Activated T-cell treated with anti-CD3 and anti-CD28 coated beads for 4 hours (primary cell): ENCODE data around the gene HEMGN.
"Not testable (repeated sequence)": the region's sequence is repeated elsewhere in the genome, so short reads cannot be mapped to it uniquely, and the experiment has no call there.

Experiments
- DNase-seq: peaks from one replicate; pipeline ENCODE4 v3.0.0-alpha.2; 2020

The HEMGN gene

DNA sequence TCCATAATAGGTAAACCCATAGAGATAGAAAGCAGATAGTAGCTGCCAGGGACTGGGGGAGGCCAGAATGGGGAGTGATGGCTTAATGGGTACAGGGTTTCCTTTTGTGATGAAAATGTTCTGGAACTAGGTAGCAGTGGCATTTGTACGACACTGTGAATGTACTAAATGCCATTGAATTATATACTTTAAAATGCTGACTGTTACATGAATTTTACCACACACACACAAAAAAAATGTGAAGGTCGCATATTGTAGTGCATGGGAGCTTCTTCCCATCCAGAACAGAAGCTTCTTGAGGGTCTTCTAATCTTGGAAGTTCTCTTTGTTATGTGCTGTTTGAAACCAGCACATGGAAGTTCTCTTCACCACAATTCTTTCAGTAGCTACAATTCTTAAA is 25.3 kb upstream of the HEMGN start:
- no peak for DNase-seq

DNA sequence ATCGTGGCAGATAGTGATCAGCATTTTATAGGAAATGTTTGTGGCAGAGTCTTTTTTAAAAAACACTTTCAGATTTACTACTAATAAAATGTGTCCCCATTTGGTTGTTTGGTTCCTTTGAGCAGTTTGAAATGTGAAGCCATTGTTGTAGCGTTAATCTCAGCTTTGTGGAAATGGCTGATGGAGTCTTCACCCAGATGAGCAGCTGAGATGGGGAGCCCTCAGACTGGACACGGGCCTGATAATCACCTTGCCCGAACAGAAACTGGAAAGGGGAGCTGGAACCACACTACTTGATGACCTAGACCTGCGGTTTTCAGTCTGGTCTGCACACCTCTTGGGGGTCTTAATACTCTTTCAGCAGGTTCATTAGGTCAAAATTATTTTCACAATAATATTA is 24.6 kb upstream of the HEMGN start:
- no peak for DNase-seq

DNA sequence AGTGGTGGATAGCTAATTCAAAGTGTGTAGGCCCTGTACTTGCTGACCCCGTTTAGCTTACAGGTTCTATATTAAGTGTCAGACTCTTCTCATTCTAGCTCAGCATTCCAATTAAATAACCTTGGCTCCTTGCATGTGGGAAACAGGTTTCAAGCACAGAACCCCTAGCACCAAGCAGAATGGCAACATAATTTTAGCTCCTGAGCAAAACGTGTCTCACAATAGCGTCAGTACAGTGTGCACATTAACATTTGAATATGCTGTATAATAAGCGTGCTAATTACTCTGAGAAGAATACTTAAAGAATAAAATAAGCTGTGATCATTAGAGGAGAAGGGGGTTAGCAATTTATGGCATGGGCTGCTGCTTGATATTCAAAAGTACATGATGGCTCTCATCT is 24.2 kb upstream of the HEMGN start:
- no peak for DNase-seq

DNA sequence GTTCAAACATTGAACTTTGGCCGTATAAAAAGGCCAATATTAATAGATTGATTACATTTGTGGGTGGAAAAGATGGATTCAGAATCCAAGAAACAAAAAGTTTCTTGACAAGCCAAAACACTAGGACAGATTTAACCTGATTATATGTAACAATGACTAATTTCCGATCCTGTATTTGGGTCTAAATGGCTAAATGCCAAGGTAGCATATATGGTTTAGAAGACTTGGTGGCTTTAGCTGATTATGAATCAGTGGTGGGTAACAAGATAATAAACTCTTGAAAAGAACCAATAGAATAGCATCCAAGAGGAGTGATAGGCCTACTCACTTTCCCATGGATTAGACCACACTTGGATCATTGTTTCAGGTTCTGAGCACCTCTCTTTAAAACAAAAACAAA is 23.4 kb upstream of the HEMGN start:
- no peak for DNase-seq

DNA sequence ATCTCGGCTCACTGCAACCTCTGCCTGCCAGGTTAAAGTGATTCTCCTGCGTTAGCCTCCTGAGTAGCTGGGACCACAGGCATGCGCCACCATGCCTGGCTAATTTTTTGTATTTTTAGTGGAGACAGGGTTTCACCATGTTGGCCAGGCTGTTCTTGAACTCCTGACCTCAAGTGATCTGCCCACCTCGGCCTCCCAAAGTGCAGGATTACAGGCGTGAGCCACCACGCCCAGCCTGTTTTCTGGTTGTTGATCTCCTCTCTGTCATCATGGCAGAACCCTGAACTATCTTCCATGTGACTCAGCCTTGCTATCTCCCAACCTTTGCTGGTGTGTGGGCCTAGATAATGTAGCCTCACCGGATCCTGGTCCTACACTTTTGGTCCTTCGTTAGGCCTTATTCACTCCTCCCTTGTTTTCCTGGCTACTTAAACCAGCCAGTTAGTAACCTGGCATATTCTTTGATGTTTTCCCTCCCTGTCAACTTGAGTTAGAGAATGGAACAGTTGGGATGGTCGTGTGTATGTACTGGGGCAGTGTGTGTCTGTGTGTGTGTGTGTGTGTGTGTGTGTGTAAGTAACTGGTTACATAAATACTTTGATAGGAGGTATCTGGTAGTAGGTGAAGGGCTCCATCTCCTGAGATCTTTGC is 22.8 kb upstream of the HEMGN start:
- not testable (repeated sequence) for DNase-seq

DNA sequence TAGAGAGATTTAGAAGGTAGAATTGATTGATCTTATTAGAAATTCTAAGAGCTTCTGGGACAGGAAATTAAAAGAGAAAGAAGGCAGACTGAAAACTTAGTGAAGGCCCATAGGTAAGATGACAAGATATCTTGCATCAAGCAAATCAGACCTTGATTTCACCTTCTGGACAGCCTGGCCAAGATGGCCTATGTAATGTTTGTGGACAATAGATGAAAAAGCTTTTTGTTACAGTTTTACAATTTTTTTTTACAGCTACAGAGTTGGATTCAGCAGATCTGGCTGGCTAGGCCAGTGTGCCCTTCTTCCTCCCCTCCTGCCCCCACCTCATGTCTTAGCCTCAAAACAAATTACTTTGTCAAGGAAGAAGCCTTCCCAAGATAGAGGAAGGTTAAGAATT is 21.6 kb upstream of the HEMGN start:
- DNase-seq, result no peak

DNA sequence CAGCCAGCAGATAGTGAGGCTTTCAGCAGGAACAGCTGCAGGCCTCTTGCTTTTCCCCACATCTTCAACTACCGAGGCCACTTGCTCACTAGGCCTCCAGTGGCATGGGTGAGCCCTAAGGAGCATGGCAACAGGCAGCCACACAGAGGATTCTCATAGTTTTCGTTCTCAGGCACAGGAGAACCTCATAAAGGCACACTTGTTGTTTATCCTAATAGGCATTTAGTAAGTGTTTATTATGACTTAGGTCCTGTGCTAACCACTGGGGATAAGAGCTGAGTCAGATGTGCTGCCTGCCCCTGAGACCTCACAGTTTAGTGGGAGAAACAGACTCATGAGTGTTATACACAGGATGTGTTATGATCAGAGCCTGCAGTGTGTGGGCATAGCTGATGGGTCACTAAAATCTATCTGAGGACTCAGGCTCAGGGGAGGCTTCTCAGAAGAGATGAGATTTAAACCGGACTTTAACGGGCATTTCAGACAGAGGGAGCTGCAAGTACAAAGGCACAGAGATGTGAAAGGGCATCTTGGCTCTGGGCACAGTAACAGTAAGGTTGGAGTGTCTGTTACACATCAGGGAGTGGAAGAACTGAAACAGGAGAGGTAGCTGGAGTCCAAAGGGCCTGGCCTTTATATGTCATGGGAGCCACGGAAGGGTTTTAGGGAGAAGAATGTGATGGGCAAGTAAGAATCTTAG is 21.0 kb upstream of the HEMGN start:
- DNase-seq, result no peak

DNA sequence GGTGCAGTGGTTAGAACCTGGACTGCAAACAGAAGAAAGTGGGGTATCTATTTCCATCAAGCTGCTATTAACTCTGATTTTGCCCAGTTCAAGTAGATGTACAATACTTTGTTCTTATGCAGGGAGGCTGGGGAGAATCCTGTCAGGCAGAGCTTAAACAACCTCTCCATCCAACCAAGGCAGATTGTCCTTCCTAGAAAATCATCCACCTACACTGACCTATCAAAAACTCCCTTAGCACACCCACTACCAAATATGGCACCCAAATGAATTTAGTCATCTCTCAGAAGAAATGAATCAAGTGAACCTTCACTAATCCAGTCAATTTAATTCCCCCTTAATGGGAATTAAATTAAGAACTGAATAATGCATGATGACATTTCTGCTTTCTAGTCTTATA is 18.4 kb upstream of the HEMGN start:
- no peak for DNase-seq

DNA sequence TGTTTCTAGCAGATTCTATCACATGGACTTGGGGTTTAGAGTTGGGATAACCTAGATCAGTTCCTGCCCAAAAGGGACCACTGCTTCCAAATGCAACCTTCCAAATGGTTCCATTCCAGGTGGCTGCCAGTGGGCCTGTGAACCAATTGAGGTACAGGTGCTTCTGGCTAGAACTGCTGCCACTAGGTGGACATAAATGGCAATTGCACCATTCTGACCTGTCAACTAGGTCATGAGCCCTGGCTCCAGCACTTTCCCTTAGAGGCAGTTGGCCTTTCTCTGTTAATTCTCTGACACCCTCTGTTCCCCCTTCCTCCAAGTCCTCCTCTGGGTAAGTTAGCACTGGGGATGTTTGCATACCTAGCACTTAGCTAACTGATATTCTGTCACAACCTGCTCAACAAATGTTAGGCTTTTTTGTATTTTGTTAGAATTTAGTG is 16.6 kb upstream of the HEMGN start:
- DNase-seq, result peak; percentile 27

DNA sequence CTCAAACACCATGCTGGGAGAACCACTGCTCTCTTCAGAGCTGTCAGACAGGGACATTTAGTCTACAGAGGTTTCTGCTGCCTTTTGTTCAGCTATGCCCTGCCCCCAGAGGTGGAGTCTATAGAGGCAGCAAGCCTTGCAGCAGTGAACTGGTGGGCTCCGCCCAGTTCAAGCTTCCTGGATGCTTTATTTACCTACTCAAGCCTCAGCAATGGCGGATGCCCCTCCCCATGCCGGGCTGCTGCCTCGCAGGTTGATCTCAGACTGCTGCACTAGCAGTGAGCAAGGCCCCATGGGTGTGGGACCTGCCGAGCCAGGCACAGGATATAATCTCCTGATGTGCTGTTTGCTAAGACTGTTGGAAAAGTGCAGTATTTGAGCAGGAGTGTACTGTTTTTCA is 12.9 kb upstream of the HEMGN start:
- not testable (repeated sequence) for DNase-seq

DNA sequence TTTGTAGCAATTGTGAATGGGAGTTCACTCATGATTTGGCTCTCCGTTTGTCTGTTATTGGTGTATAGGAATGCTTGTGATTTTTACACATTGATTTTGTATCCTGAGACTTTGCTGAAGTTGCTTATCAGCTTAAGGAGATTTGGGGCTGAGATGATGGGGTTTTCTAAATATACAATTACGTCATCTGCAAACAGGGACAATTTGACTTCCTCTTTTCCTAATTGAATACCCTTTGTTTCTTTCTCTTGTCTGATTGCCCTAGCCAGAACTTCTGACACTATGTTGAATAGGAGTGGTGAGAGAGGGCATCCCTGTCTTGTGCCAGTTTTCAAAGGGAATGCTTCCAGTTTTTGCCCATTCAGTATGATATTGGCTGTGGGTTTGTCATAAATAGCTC is 9.1 kb upstream of the HEMGN start:
- not testable (repeated sequence) for DNase-seq

DNA sequence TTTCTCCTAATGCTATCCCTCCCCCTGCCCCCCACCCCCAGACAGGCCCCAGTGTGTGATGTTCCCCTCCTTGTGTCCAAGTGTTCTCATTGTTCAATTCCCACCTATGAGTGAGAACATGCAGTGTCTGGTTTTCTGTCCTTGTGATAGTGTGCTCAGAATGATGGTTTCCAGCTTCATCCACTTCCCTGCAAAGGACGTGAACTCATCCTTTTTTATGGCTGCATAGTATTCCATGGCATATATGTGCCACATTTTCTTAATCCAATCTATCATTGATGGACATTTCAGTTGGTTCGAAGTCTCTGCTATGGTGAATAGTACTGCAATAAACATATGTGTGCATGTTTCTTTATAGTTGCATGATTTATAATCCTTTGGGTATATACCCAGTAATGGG is 7.5 kb upstream of the HEMGN start:
- DNase-seq, result not testable (repeated sequence)

DNA sequence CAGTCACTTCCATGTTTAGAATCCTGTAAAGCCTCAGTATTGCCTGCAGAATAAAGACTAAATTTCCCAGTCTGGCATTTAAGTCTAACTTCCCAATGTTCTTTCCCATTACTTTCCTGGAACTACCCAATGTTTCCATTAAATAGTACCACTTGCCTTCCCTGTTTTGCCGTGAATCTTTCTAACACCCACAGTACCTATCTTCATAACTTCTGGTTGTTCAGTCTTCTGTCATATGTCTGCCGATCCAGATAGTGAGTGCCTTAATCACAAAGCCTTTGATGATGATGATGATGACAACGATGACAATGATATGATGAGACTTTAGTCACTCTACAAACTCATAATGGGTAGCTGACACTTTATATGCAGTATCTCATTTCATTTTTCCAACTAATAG is 6.6 kb upstream of the HEMGN start:
- DNase-seq, result no peak

DNA sequence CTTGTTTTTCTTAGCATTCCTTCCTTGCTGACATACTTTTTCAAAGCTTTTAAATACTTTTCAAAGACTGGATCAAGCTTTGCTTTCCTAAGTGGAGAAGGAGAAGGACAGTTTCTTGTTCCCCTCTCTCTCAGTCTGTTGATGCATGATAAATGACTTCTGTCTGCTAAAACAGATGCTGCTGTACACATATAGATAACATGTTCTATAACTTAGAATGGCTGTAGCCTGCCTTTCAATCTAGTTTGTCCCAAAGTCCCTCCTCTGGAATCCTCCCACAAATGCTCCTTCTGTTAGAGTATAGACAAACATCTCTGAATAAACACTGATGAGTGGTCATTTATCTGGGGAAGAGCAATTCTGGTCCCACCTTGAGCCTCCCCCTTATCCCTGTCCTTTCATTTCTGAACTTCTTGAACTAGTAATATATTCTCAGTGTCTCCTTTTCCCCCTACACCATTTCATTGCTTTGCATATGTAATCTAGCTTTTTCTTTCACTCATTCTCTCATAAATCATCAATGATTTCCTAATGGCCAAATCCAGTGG is 5.4 kb upstream of the HEMGN start:
- DNase-seq, result no peak

DNA sequence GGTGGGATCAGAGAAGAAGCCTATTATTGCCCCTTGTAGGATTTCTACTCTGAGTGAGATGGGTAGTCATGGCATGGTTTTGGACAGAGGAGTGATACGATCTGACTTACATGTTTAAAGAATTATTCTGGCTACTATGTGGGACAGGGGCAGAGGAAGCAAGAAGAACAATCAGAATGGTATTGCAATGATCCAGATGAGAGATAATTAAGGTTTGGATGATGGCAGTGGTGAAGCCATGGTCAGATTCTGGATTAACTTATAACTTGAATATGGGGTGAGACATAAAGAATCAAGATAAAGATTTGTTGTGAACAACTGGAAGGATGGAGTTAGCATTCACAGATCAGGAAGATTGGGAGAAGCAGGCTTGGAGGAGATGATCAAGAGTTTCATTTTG is 3.4 kb upstream of the HEMGN start:
- no peak for DNase-seq

DNA sequence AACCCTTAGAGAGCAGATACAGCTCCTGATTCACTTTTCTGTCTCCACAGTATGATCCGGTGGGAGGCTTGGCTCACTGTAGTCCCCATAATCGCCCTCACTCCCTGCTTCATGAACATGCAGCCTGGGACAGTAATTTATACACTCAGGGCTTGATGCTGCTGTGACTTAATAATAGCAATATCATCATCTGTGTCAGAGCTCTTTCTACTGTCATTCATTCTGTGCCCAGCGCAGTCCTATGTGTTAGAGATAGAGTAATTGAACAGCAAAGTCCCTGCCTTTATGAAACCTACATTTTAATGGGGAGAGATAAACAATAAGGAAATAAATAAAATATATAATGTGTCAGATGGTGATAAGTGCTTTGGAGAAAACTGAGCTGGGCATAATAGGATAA is 2.8 kb upstream of the HEMGN start:
- no peak for DNase-seq

DNA sequence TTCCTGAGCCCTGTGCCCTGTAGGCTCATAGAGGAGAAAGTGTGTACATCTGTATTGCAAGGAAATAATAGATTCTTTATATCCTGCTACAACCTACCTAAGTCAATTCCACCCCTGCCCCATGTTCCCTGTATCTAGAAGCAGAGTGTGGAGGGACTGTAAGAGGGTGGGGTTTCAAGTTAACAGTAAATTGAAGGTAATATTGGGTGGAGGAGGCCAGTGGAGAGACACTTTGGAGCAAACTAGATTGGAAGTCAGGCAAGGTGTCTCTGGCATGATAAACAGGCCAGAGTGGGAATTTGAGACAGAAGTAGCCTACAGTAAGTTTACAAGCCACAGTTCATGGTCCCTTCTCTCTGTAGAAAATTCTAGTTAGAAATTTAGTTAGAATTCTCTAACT is 2.3 kb upstream of the HEMGN start:
- no peak for DNase-seq

DNA sequence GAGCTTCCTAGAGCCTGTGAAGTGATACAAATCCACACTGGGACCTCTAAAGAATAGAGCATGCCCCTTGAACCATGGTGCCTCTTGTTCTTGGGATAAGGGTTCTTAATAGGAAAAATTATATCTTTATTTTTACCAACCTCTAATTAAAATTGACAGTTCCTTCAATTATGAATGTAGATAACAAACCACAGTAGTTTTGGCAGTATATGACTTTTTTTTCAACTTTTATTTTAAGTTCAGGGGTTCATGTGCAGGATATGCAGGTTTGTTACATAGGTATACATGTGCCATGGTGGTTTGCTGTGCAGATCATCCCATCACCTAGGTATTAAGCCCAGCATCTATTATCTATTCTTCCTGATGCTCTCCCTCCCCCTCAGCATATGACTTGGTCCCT is 974 bp downstream of the HEMGN start:
- no peak for DNase-seq

DNA sequence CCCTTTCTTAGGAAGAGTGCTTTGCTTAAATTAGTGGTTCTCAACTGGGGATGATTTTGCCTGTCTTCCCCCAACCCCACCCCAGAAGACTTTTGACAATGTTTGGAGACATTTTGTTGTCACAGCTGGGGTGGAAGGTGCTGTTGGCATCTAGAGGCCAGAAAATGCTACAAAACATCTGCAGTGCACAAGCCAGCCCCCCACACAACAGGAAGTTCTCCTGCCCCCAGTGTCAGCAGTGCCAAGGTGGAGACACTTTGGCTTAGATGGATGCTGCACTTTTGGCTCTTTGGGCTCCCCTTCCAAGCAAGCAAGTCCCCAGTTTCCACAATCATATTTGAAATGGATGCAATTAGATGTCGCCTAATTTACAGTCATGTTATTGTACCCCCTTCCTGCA is 2.7 kb downstream of the HEMGN start:
- DNase-seq, result no peak

DNA sequence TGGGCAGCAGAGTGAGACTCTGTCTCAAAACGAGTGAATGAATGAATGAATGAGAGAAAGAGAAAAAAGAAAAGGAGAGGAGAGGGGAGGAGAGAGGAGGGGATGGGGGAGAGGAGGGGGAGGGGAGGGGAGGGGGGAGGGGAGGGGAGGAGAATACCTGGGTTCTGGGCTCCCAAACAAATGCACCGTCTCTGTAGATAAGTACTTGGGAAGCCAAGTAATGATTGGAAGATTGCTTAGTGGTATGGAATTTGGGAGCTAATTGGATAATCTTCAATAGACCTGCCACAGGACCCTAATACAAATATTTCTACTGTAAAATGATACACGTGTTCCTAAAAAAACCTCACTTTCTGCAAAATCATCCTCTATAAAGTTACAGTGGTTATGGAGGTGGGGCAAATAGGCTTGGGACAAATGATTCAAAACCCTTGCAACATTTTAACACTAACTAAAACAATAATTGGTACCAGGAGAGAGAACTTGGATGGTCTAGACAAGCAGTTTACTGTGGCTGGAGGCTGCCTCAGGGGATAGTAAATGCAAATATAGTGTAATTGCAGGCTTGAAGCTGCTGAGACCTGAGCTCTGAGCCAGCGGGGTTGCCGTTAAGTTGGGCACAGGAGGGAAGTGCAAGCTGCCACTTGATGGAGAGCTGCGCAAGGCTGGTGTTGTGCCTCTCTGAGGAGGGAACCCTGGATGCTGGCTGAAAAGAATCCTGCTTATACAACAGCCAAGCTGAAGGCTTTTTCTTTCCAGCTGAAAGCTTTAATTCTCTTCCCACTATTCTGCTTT is 3.5 kb downstream of the HEMGN start:
- DNase-seq, result no peak

DNA sequence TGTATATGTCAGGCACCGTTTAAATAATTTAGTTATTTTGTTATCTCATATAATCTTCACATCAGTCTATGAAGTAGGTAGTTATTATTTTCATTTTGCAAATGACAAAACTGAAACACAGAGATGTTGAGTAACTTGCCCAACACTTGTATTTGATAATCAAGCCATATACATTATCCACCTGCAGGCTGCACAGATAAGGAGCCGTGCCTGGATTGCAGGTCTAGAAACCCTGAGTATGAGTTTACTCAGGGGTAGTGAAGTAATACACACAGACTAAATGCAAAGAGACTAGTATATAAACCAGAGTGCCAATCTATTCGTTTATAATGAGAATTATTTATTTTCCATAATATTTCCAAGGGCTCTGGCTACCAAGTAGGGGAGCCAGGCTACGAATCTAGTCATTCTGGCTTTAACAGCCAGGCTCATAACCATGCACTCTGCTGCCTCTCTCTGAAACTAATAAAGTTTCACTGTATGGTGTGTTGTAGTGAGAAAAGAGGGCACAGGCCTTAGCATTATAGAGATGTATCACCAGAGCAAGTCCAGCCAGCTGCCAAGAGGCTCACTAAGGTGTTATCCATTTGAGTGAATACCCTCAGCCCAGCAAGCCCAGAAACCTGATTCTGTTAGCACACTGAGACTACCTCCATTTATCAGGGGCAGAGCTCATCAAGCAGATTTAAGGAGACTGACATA is 4.5 kb downstream of the HEMGN start:
- no peak for DNase-seq

DNA sequence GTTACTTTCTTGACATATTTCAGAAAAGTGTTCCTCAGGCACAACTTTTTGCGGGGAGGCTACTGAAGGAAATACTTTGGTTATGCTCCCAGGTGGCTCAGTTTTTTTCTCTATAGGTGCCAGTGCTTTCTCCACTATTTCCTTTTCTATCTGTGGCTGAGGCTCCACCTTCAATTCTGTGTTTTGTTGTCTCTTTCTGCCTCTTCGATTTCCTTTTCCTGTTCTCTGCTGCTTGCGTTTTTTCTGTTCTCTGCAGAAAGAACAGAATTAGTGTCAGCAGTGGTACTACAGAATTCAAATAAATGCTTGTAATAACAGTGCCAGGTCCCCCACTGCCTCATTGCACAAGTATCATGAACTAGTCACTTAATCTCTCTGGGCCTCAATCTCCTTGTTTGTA is 7.0 kb downstream of the HEMGN start:
- DNase-seq, result no peak

DNA sequence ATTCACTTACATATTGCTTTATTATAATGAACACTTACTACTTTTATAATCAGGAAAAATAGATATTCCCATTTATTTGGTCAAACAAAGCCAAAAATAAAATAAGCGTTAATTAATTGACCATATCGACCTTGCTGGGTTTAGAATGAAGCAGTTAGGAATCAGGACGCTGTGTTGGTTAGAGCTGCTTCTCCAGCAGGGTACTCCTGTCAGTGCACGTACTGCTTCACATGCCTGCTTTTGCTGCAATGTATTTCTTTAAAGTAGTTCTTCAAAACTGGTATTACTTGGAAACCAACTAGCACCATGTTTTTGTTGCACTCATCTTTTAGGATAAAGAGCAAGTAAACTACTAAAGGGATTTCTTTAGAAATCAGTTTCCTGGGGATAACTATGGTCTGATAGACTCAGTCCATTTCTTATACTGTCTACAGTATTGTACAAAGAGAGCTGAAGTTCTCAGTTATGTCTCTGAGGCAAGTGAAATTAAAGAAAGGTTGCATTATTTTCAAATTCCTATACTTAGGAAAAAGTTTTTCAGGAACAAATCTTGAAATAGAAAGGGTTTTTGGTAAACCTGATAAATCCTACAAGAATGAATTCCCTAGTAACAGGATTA is 8.9 kb downstream of the HEMGN start:
- DNase-seq, result no peak
